SU-DHL-6 (cell line): ENCODE measurements around the gene SHROOM1.

ENCODE experiments used
- CTCF ChIP-seq: fragments of 200-600 bp; sonication (generic); IDR thresholded peaks from one replicate; pipeline ENCODE4 v1.5.1; 2017; ENCODE audit warnings: antibody characterized with exemption, mild to moderate bottlenecking, low read length, moderate library complexity; ENCODE audit not compliant: insufficient read depth, poor library complexity, severe bottlenecking
- EZH2phosphoT487 ChIP-seq: fragments of 200-600 bp; sonication (generic), shearing (Covaris generic); conservative IDR thresholded peaks from 2 replicates; pipeline ENCODE4 v1.6.1; 2018; ENCODE audit warnings: mild to moderate bottlenecking, antibody characterized with exemption, low read length, moderate library complexity, mixed read lengths

GRCh38 chr5:132827943-132828673 is 2.3 kb downstream of the SHROOM1 start:
- TF ChIP-seq CTCF, result no peak
- no peak for TF ChIP-seq EZH2phosphoT487
